ENCODE measurements around the gene MBTPS1.

GRCh38 chr16:84038469-84038868 lies 78.3 kb downstream of the MBTPS1 start:
- TF ChIP-seq MLLT1 (IDR thresholded peaks at IDR 0.05) (no peak), GABPA (IDR thresholded peaks at IDR 0.05; ENCODE audit: low read depth) (no peak), MAX (IDR thresholded peaks at IDR 0.05; ENCODE audit: low read depth, low read length) (no peak), RBBP5 (conservative IDR thresholded peaks at IDR 0.05) (no peak), POLR2AphosphoS2 (IDR thresholded peaks at IDR 0.05; ENCODE audit: low read depth, low read length) (no peak), RAD21 (IDR thresholded peaks at IDR 0.05; ENCODE audit: insufficient read depth, low read depth, low read length) (no peak), TARDBP (IDR thresholded peaks at IDR 0.05; ENCODE audit: borderline replicate concordance) (no peak), NRF1 (conservative IDR thresholded peaks at IDR 0.05; ENCODE audit: low read depth, low read length) (no peak), CTCF (IDR thresholded peaks at IDR 0.05 in 2 of 3, conservative IDR thresholded peaks at IDR 0.05 in 1 of 3; ENCODE audit: control insufficient read depth in 2 of 3, extremely low read depth in 1 of 3, insufficient read depth in 1 of 3, low read depth in 3 of 3, low read length in 3 of 3) (no peak), POLR2AphosphoS5 (IDR thresholded peaks at IDR 0.05; ENCODE audit: low read length) (no peak)

Data from GM12878 (cell line).